ENCODE measurements around the gene PHGDH.

The PHGDH gene

GRCh38 chr1:119711804-119712341, at the start of gene PHGDH:
PHGDH (plus strand) TSS chr1:119711934; CDS start chr1:119712023, 89 bp downstream.
- peak; percentile 68 for DNase-seq

GRCh38 chr1:119662034-119662437, 49.7 kb upstream of the PHGDH start:
- no peak for DNase-seq

DNA sequence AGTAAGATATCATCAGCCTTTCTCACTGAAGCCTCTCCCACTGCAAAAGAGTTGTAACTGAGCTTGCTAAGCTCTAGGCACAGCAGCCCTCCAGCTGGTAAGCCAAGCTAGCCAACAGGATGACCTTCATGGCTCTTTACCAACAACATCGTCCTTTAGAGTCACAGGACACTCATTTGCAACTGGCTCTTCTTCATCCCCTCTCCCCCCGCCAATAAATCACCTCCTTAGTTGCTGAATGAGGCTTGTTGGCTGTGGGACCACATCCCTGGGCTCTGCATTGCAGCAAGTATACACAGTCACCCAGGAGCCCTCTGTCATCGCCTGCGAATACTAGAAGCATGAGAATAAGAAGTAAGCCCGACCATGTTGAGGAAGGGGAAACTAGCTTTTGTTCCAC, 47.7 kb upstream of the PHGDH start:
- DNase-seq, result no peak

DNA sequence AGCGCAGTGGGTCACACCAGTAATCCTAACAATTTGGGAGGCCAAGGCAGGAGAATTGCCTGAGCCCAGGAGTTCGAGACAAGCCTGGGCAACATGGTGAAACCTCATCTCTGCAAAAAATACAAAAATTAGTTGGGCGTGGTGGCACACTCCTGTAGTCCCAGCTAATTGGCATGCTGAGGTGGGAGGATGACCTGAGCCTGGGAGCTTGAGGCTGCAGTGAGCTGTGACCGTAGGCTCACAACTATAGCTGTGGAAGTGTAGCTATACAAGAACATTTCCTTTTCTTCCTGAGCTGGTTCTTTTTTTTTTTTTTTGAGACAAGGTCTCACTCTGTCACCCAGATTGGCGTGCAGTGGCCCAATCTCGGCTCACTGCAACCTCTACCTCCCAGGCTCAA, 44.6 kb upstream of the PHGDH start:
- no peak for DNase-seq

DNA sequence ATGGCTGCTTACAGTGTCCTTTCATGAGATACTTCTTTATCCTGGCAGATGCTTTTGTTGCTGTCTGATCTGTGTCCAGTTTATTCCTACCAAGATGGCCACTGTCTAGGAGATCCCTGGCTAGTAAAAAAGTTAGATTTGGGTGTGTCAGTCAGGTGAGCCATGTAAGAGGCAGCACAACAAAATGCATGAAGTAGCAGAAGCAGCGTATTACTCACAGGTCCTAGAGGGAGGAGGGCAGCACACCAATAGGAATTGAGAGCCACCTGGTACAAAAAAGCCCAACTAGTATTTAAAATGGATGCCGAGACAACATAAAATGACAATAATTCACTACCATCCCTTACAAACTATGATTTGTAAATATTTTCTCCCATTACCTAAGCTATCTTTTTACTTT, 40.8 kb upstream of the PHGDH start:
- DNase-seq, result no peak

GRCh38 chr1:119673171-119673940, 38.4 kb upstream of the PHGDH start:
- DNase-seq, result no peak

DNA sequence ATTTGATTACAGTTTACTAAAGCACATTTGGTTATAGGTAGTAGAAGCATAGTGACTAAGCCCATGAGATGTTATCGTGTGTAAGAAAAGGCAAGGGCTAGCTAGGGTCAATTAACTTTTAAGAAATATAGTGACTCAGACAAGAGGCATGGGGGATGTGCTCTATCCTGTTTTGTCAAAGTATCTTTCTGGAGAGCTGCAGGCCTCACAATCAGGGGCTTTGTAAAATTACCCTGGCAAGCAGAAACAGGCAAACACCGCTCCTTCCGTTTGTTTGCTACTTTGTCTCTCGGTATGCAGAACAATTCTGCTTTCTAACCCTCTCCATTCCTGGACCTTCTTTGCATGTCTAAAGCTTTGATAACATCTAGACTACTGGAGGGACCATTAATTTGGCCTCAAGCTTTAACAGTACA, 37.6 kb upstream of the PHGDH start:
- no peak for DNase-seq

- DNase-seq, result no peak
These were observed 36.9 kb upstream of the PHGDH start for GRCh38 chr1:119674835-119675289.

- DNase-seq, result peak; percentile 64
These were observed 36.1 kb upstream of the PHGDH start for GRCh38 chr1:119675349-119676345.

DNA sequence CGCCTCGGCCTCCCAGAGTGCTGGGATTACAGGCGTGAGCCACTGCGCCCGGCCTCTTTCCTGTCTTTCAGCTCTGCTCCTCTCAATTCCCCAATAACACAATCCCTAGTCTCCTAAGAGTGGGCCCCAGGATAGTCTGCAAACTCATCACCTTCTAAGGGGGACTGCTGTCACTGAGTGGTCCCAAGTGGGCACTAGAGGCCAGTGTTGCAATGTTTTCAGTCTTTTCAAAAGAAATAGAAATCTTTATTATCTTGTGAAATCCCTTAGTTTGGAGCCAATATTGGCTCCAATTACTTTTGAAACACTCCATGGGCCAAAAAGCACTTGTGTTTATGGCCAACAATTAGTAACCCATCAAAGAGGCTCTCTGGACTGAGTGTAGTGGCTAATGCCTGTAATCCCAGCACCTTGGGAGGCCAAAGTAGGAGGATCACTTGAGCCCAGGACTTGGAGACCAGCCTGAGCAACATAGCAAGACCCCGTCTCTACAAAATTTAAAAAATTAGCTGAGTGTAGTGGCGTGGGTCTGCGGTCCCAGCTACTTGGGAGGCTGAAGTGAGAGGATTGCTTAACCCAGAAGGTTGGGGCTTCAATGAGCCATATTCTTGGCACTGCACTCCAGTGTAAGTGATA, 35.0 kb upstream of the PHGDH start:
- no peak for DNase-seq

GRCh38 chr1:119679223-119679622, 32.5 kb upstream of the PHGDH start:
- peak; percentile 10 for DNase-seq

GRCh38 chr1:119680193-119680592, 31.5 kb upstream of the PHGDH start:
- DNase-seq, result no peak

DNA sequence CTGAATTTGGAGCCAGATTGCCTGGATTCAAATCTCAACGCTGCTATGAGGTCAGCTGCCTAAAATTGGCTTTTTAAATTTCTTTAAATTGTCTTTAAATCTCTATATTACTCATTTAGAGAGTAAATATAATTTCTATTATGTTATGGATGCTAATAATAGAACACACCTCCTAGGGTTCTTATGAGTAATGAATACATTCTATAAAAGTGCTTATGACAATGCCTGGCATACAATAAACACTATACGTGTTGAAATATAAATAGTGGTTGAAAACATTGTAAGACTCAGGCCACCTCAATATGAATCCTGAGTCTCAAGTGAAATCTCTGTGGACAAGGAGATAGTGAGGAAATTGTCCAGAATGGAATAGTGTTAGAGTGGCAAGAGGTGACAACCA, 31.0 kb upstream of the PHGDH start:
- no peak for DNase-seq

DNA sequence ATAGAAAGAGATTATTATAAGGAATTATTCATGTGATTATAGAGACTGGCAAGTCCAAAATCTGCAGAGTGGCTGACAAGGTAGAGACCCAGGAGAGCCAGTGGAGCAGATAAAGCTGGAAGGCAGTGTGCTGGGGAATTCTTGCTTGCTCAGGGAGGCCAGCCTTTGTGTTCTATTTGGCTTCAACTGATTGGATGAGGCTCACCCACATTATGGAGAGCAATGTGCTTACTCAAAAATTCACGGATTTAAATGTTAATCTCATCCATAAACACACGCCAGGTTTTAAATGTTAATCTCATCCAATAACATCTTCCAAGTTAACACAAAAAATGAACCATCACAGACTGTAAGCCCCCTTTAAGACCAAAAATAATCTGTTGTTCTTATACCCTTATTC, 30.2 kb upstream of the PHGDH start:
- no peak for DNase-seq

DNA sequence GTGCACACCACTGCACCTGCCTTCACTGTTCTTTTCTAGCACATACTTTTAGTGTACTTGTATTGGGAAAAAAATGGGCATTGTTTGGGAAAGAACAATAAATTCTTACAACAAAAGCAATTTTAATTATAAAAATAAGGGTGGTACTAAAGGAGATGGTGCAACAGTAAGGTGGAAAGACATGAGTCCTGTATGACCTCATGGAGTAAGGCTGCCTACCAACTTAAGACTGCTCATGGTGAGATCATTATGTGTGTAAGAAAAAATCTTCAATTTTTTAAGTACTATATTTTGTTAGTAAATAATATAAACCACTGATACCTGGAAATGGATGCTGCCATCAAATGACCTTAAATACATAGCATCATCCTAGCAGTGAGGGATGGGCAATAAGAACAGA, 29.6 kb upstream of the PHGDH start:
- DNase-seq, result no peak

- no peak for DNase-seq
These were observed 27.8 kb upstream of the PHGDH start for GRCh38 chr1:119683893-119684292.

GRCh38 chr1:119686661-119687060, 25.1 kb upstream of the PHGDH start:
- peak; percentile 54 for DNase-seq

- DNase-seq, result no peak
These were observed 24.2 kb upstream of the PHGDH start for GRCh38 chr1:119687434-119688079.

DNA sequence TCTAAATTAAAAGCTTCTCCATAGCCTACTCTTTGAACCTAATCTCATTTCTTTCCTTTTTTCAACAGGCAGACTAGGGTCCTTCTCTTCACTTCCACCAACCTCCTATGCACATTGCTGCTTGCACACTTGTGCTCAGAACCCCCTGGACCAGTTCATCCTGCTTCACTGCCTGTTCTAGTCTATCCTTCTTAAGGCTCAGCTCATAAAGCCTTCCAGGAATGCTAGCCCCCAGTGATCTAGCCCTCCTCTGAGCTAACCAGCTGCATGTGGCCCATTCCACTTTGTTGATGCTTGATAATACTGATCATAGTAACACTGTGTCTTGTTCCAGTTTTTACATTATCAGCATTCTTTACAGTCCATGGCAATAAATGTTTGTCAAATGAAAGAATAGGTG, 22.9 kb upstream of the PHGDH start:
- DNase-seq, result no peak

- DNase-seq, result no peak
These were observed 22.2 kb upstream of the PHGDH start for GRCh38 chr1:119689511-119689910.

DNA sequence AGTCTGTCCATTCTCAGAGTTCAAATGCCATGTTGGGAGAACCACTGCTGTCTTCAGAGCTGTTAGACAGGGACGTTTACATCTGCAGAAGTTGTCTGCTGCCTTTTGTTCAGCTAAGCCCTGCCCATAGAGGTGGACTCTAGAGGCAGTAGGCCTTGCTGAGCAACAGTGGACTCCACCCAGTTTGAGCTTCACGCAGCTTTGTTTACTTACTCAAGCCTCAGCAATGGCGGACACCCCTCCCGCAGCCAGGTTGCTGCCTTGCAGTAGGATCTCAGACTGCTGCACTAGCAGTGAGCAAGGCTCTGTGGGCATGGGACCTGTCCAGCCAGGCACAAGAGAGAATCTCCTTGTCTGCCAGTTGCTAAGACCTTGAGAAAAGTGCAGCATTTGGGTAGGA, 14.9 kb upstream of the PHGDH start:
- peak; percentile 13 for DNase-seq

DNA sequence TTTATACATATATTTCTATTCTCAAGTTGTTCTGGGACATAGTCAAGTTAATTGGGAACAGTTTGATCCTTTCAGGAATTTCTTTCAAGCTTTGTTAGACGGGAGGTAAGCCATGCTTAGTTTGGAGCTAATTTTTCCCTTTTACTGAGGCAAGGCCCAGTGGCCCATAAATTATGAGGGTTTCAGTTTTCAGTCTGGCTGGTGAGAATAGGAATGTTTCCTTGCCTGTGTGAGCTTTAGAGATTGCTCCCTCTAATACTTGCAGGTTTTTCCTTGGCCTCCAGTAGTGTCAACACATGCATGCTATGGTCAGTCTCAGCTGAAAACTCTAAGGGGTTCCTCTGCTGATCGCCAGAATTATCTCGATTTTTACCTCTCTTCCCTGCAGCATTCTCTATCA, 14.1 kb upstream of the PHGDH start:
- no peak for DNase-seq

GRCh38 chr1:119700326-119700725, 11.4 kb upstream of the PHGDH start:
- DNase-seq, result no peak

Measured in NCI-H748 treated with DMSO at 0.1 percent for 48 hours (cell line).